Mesodermal cell (in vitro differentiated cells): ENCODE results near the gene TRIM23. TPM values are rescaled to one million over a fixed set of nuclear protein-coding genes. Genes with fewer than 3 reads are reported as not detected.

Experiments
- H3K27ac ChIP-seq: 2 replicates; pipeline ENCODE4 v1.7.0; 2013; ENCODE audit warnings: mild to moderate bottlenecking, low read depth, low read length, moderate library complexity; ENCODE audit not compliant: severe bottlenecking
- H3K36me3 ChIP-seq: 2 replicates; pipeline ENCODE4 v1.7.1; 2013; ENCODE audit warnings: mild to moderate bottlenecking, low read length, moderate library complexity; ENCODE audit not compliant: control insufficient read depth, insufficient read depth
- H3K4me1 ChIP-seq: one replicate; pipeline ENCODE4 v1.7.1; 2013; ENCODE audit warnings: mild to moderate bottlenecking, low read length; ENCODE audit not compliant: insufficient read depth, control insufficient read depth, poor library complexity, severe bottlenecking
- H3K4me3 ChIP-seq: 2 replicates; pipeline ENCODE4 v1.7.0; 2013; ENCODE audit warnings: low read length, control low read depth, mild to moderate bottlenecking; ENCODE audit not compliant: insufficient read depth, poor library complexity, severe bottlenecking; ENCODE audit errors: extremely low read depth
- H3K9me3 ChIP-seq: 2 replicates; pipeline ENCODE4 v1.7.1; 2013; ENCODE audit warnings: mild to moderate bottlenecking, low read length, moderate library complexity; ENCODE audit not compliant: control insufficient read depth
- WGBS, 2 experiments: methylation state at CpG; one replicate each; pipeline ENCODE4 v1.1.5; 2013; ENCODE audit warnings: missing lambda C conversion rate in 2 of 2; ENCODE audit not compliant: insufficient coverage in 2 of 2; 5-methylcytosine and 5-hydroxymethylcytosine counted together
- polyA plus RNA-seq, 2 experiments: library from polyadenylated mRNA; stranded (reverse); fragments of 50-300 nt; gene quantifications; one replicate each; pipeline ENCODE4 v1.2.3, GENCODE V29; 2013

Gene TRIM23
- polyA plus RNA-seq (2013, experiment 1 of 2) = 17.0 TPM
- 13.4 TPM for polyA plus RNA-seq (2013, experiment 2 of 2)

DNA sequence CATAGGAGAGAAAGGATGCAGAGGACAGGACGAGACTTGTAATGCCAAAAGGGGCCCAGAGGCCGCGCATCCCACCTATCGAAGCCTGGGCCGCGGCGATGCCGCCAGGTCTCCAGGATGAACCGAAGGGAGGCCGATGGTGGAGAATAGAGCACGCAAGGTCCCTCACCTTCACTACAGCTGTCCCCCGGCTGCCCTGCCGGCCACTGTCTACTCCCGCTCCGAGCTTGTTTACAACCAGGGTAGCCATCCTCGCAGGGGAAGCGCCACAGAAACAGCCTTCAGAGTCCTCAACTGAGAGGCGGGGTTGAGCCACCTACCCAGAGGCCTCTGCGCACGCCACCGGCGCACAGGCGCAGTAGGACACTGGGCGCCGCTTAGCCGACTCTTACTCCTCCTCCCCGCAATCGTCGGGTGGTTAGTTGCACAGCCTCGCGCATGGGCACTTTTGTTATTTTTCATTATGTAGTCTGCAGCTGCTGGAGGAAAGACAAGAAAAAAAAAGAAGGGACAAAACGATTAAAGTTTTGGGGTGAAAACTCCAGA lies at the start of gene TRIM23:
Gene TRIM23 (minus strand): TSS at position 309 of the 546 bp plus-strand sequence. CDS start 59 bp downstream, at position 250.
- no peaks in the 10 kb centered on the region for H3K9me3 ChIP-seq
- peaks cover 10% of the 10 kb centered on the region for H3K36me3 ChIP-seq
- H3K4me3 ChIP-seq = peak within 1 kb of the TSS; percentile 80
- peak within 1 kb of the TSS; percentile 81 for H3K27ac ChIP-seq
- WGBS, 2 experiments = 0% methylated on average over 11 to 26 of the region's 32 CpGs
- no peaks in the 10 kb centered on the region for H3K4me1 ChIP-seq

DNA sequence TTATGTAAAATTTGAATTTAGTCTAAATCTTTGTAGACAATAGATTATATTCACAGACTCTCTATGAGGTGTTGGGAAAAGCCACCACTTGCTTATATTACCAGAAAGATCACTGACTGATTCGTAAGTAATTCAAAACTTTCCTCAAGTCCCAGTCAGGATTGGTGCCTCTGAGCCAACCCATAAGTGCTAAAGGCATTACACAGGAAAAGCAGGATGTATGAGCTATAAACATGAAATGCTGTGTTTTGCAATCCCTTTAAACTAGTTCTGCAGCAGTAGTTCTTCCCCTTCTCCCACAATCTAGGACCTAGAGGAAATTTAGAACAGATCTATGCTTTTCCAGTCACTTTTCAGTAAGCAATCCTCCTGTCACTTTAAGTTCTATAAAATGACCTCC lies 48.7 kb upstream of the TRIM23 start:
- 83% methylated on average over 1 of the region's 1 CpG; no CpG with 5 or more reads in 1 of the 2 experiments for WGBS, 2 experiments
- Histone ChIP-seq H3K4me3 (no peak overlapping the region), H3K36me3 (peaks cover 37% of the 10 kb centered on the region), H3K9me3 (no peaks in the 10 kb centered on the region), H3K4me1 (no peaks in the 10 kb centered on the region), H3K27ac (no peak overlapping the region)

DNA sequence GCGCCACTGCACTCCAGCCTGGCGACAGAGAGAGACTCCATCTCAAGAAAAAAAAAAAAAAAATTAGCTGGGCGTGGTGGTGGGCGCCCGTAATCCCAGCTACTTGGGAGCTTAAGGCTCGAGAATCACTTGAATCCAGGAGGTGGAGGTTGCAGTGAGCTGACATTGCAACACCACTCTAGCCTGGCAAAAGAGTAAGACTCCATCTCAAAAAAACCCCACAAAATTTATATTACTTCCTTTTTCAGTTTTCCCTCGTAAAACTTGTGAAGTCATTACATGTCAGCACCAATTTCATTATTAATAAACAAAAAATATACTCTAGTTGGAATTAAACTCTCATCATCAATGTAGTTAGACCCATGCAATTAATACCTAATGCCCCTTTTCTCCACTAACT lies 44.6 kb upstream of the TRIM23 start:
- Histone ChIP-seq H3K4me1 (no peaks in the 10 kb centered on the region), H3K4me3 (no peak overlapping the region), H3K9me3 (no peaks in the 10 kb centered on the region), H3K36me3 (peaks cover 27% of the 10 kb centered on the region), H3K27ac (no peak overlapping the region)
- 90% methylated on average over 4 of the region's 7 CpGs; no CpG with 5 or more reads in 1 of the 2 experiments for WGBS, 2 experiments

DNA sequence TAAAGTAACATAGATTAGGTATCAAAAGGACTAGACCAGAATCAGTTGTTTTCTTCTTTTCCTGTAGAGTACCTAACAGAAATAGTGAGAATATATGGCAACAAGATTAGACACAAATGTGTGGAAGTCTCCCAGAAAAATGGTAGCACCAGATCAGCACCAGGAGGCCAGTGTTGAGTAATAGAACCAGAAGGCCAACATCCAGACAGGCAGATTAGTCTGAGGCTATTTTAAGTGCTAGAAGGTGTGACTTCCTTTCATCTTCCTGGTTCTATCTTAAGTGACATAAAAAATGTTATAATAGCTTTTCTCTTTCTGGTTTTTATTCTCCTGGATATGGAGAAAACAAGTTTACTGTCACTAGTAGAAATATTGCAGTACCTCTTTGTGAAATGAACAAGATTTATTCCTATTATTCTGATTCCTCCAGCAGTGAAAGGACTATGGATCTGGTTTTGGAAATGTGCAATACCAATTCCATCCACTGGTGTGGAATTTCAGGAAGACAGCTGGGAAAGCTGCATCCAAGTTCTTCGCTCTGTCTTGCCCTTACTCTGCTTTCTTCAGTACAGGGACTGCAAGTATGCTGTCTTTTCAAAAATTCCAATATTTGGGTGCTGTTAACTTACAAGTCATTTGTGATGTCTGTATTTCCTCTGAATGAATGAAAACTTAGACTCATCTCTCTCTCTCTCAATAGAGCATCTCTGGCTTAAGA lies 39.8 kb upstream of the TRIM23 start:
- Histone ChIP-seq H3K9me3 (no peaks in the 10 kb centered on the region), H3K36me3 (peaks cover 21% of the 10 kb centered on the region), H3K4me1 (peaks cover 5% of the 10 kb centered on the region), H3K4me3 (no peak overlapping the region), H3K27ac (peak overlapping the region; percentile 30)
- 100% methylated on average over 1 of the region's 1 CpG; no CpG with 5 or more reads in 1 of the 2 experiments for WGBS, 2 experiments

DNA sequence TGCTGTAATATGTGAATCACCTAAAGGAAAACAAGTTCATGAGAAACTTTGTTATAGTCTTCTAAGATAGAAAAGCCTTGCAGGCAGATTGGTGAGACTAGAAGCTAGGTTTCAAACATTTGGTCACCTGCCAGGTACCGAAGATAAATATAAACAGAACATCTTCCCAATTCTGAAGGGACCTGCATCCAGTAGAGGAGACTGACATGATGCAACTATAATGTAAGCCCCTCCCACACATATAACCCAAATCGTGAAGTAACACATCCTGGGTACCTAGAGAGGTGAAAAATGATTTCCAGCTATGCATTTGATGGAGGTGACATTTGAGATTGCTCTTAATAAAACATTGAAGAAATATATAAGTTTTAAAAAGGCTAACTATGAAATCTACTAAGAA lies 30.6 kb upstream of the TRIM23 start:
- H3K4me3 ChIP-seq = no peak overlapping the region

DNA sequence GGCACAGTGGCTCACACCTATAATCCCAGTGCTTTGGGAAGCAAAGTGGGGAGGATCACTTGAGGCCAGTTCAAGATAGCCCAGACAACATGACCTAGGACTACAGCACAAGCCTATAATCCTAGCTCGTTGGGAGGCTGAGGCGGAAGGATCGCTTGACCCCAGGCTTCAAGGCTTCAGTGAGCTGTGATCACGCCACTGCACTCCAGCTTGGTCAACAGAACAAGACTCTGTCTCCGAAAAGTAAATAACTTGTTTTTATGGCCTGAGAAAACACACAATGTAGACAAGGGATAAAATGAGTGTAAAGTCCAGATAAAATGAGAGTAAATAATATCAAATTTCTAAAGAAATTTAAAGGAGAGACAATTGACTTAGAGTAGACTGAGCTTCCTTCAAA lies 27.0 kb upstream of the TRIM23 start:
- Histone ChIP-seq H3K9me3 (no peaks in the 10 kb centered on the region), H3K36me3 (peaks cover 8% of the 10 kb centered on the region), H3K4me1 (no peaks in the 10 kb centered on the region), H3K4me3 (no peak overlapping the region), H3K27ac (no peak overlapping the region)
- whole genome bisulfite sequencing, 2 experiments = 86 to 97% methylated on average over 3 to 5 of the region's 5 CpGs

More for the DNA sequence above, 30.6 kb upstream of the TRIM23 start:
- H3K9me3 ChIP-seq = no peaks in the 10 kb centered on the region
- WGBS, 2 experiments = no CpG with 5 or more reads among the region's 2 CpGs
- no peak overlapping the region for H3K27ac ChIP-seq
- no peaks in the 10 kb centered on the region for H3K4me1 ChIP-seq
- peaks cover 15% of the 10 kb centered on the region for H3K36me3 ChIP-seq

DNA sequence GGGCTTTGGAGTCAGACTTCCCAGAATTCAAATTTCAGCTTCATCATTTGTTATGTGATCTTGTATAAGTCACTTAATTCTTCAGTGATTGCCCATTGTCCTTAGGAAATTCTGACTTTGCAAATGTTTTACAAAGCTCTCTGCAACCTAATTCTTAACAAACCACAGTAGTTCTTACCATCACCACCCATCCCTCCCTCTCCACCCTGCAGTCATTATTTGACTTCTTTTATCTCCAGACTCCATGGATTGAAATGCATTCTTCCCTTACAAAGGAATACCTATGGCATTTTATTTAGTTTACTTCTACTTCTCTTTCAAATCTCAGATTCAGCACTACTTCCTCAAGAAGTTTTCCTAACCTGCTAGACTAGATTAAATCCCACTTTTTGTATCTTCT lies 23.8 kb upstream of the TRIM23 start:
- Histone ChIP-seq H3K4me1 (no peaks in the 10 kb centered on the region), H3K4me3 (no peak overlapping the region)

DNA sequence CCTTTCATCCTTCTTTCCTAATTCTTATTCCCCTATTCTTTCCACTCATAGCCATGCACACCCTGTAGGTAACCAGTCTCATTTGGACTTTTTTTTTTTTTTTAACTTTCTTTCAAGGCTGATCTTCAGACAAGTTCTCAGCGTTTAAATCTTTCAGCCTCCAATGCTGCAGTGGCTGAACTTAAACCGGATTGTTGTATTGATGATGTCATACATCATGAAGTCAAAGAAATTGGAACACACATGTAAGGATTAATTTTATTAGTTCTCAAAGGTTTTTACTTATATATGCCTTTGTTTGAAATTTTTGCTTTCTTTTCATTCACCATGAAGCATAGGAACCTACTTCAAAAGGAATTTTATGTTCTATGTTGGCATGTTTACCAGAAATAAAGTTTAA lies 22.8 kb upstream of the TRIM23 start:
- Histone ChIP-seq H3K4me1 (no peaks in the 10 kb centered on the region), H3K4me3 (no peak overlapping the region), H3K27ac (no peak overlapping the region), H3K36me3 (peaks cover 8% of the 10 kb centered on the region), H3K9me3 (no peaks in the 10 kb centered on the region)
- 100% methylated on average over 2 of the region's 2 CpGs; no CpG with 5 or more reads in 1 of the 2 experiments for WGBS, 2 experiments

More for the DNA sequence above, 23.8 kb upstream of the TRIM23 start:
- no peaks in the 10 kb centered on the region for H3K9me3 ChIP-seq
- peaks cover 8% of the 10 kb centered on the region for H3K36me3 ChIP-seq
- H3K27ac ChIP-seq = no peak overlapping the region

DNA sequence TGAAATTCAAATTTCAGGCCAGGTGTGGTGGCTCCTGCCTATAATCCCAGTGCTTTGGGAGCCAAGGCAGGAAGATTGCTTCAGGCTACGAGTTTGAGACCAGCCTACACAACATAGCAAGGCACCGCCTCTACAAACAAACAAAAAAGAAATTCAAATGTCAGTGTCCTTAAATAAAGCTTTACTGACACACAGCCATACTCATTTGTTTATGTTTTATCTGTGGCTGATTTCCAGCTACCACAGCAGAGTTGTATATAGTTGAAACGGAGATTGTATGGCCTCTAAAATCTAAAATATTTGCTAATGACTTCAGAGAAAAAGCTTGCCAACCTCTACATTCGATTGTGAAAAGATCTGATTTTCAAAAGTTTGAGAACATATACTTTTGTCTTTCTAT lies 16.1 kb upstream of the TRIM23 start:
- Histone ChIP-seq H3K4me1 (no peaks in the 10 kb centered on the region), H3K27ac (no peak overlapping the region), H3K4me3 (no peak overlapping the region), H3K9me3 (no peaks in the 10 kb centered on the region), H3K36me3 (peaks cover 50% of the 10 kb centered on the region)
- WGBS, 2 experiments = 83% methylated on average over 1 of the region's 4 CpGs; no CpG with 5 or more reads in 1 of the 2 experiments

DNA sequence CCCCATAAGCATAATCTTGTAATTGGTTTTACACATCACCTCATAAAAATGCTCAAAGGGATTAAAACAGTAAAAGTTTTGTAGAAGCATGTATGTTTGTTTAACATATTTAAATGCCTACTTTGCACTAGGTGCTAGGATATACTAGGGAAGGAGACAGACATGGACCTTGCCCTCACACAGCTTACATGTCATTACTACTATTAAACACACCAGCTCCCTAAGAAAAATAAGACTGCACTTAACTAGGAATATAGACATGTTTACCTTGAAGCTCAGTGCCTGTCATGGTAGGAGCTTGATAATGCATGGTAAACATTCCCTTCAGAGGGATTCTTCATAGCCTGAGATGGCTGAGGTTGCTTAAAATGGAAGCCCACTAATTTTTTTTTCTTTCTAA lies 6.8 kb upstream of the TRIM23 start:
- H3K27ac ChIP-seq = no peak overlapping the region
- no peaks in the 10 kb centered on the region for H3K9me3 ChIP-seq
- no peaks in the 10 kb centered on the region for H3K4me1 ChIP-seq
- no peak overlapping the region for H3K4me3 ChIP-seq
- peaks cover 13% of the 10 kb centered on the region for H3K36me3 ChIP-seq

DNA sequence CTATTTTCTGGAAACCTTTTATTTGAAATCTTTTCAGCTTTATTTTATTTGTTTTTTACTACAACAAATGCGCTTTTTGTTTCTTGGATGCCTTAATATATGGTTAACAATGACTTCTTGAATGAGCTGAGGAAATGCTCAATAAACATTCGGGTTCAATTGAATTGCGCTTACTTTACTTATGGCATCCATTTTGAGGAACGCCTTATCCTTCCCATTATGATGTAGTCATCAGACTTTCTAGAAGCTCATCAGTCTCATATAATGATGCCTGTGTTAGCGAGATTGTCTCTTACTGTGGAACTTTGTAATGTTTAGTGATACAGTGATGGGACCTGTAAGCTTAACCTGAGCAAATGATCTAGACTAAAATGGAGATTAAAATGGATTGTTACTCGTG lies 1.6 kb upstream of the TRIM23 start:
- Histone ChIP-seq H3K27ac (no peak overlapping the region), H3K4me1 (no peaks in the 10 kb centered on the region), H3K9me3 (no peaks in the 10 kb centered on the region), H3K4me3 (peak overlapping the region; percentile 80), H3K36me3 (peaks cover 15% of the 10 kb centered on the region)
- WGBS, 2 experiments = 67 to 76% methylated on average over 3 to 4 of the region's 6 CpGs
